B cell (primary cell): ENCODE results near the gene RBP3.

Experiments used
- EZH2 ChIP-seq: IDR thresholded peaks from 2 replicates; pipeline ENCODE4 v1.6.1; 2012; ENCODE audit warnings: borderline replicate concordance, low read depth, mild to moderate bottlenecking, moderate library complexity, low read length; ENCODE audit not compliant: insufficient read depth, poor library complexity, severe bottlenecking
- TF ChIP-seq, protein P1 (sequence below): fragments of 200-600 bp; IDR thresholded peaks from one replicate; pipeline ENCODE4 v1.8.0; 2022; ENCODE audit warnings: antibody characterized with exemption, mild to moderate bottlenecking

DNA sequence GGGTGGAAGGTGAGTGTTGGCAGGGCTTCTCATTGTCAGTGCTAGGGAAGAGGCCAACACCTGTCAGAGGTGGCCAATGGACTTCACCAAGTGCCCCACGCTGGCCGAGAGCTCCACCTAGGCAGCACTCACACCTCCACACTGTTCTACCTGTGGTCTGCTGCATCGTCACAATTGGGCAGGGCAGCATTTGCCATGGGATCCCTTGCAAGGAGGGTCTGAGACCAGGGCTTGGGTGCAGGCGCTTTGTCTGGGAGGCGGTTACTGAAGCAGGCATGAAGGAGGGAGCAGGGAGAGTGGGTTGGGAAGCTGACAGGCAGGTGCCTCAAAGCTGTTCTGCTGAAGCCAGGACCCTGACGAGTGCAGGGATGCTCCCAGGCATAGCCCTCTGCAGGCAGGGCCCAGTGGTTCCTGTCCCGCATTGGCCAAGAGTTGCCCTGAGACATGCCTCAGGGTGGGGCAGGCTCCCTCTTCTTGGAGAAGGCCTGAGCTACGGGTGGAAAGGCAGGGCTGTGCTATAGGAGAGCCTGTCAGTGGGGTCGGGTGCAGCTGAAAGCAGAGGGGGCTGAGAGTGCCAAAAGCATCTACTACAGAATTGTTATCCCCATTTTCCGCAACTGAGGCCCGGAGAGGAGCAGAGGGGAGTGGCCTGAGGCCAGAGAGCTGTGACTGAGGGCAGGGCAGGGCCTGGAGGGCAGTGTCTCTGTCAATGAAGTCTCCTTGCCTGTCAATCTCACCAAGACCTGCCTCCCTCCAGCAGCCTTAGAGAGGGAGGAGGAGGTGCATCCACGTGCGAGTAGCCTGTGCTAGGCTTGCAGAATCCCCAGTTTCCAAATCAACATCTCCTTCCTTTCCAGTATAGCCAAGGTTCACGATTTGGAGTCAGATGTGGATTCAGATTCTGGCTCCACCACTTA lies 4.0 kb downstream of the RBP3 start:
- TF ChIP-seq, protein P1, sequence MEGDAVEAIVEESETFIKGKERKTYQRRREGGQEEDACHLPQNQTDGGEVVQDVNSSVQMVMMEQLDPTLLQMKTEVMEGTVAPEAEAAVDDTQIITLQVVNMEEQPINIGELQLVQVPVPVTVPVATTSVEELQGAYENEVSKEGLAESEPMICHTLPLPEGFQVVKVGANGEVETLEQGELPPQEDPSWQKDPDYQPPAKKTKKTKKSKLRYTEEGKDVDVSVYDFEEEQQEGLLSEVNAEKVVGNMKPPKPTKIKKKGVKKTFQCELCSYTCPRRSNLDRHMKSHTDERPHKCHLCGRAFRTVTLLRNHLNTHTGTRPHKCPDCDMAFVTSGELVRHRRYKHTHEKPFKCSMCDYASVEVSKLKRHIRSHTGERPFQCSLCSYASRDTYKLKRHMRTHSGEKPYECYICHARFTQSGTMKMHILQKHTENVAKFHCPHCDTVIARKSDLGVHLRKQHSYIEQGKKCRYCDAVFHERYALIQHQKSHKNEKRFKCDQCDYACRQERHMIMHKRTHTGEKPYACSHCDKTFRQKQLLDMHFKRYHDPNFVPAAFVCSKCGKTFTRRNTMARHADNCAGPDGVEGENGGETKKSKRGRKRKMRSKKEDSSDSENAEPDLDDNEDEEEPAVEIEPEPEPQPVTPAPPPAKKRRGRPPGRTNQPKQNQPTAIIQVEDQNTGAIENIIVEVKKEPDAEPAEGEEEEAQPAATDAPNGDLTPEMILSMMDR: no peak
- no peak for TF ChIP-seq EZH2
